IPS-18a (cell line): Measurements from ENCODE around the gene DNASE1L1.

Experiments
- H3K27ac ChIP-seq: one replicate; pipeline ENCODE4 v1.5.1; 2013; ENCODE audit warnings: low read length
- H3K27me3 ChIP-seq: one replicate; pipeline ENCODE4 v1.6.1; 2013; ENCODE audit warnings: mild to moderate bottlenecking, low read length; ENCODE audit not compliant: control insufficient read depth, insufficient read depth
- H3K36me3 ChIP-seq: one replicate; pipeline ENCODE4 v1.6.1; 2013; ENCODE audit warnings: low read depth, low read length; ENCODE audit not compliant: control insufficient read depth
- H3K4me1 ChIP-seq: one replicate; pipeline ENCODE4 v1.6.1; 2013; ENCODE audit warnings: low read depth, low read length; ENCODE audit not compliant: control insufficient read depth
- H3K4me3 ChIP-seq: one replicate; pipeline ENCODE4 v1.5.1; 2013; ENCODE audit warnings: low read length
- H3K9ac ChIP-seq: one replicate; pipeline ENCODE4 v1.6.1; 2013; ENCODE audit warnings: mild to moderate bottlenecking, low read length, moderate library complexity
- H3K9me3 ChIP-seq: one replicate; pipeline ENCODE4 v1.6.1; 2013; ENCODE audit warnings: low read depth, low read length; ENCODE audit not compliant: control insufficient read depth

The DNASE1L1 gene

GRCh38 chrX:154357205-154357604, 51.8 kb downstream of the DNASE1L1 start:
- Histone ChIP-seq H3K4me1 (no peaks in the 10 kb centered on the region), H3K9ac (no peak overlapping the region), H3K27ac (no peak overlapping the region), H3K4me3 (no peak overlapping the region), H3K27me3 (no peaks in the 10 kb centered on the region), H3K36me3 (peaks cover 96% of the 10 kb centered on the region), H3K9me3 (no peaks in the 10 kb centered on the region)

DNA sequence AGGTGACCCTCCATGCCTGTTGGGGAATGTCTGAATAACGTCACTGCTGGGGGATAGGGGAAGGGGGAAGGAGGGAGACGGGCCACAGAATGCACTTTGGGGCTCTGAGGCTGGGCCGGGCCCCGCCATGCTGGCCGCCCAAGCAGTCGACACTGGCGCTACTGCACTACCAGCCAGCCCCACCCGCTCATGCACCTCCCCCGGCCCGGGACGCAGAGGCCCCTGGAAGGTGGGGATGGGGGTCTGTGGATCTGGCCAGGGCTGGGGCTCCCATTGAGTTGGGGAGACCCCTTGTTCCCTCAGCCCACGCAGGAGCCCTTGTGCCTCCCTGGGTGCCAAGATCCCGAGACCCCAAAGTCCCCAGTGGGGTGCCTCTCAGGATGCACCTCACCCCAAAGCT, 52.5 kb downstream of the DNASE1L1 start:
- Histone ChIP-seq H3K9me3 (no peaks in the 10 kb centered on the region), H3K4me1 (no peaks in the 10 kb centered on the region), H3K36me3 (peaks cover 96% of the 10 kb centered on the region), H3K27me3 (no peaks in the 10 kb centered on the region), H3K27ac (no peak overlapping the region), H3K4me3 (no peak overlapping the region), H3K9ac (no peak overlapping the region)

- Histone ChIP-seq H3K27me3 (no peaks in the 10 kb centered on the region), H3K36me3 (peaks cover 97% of the 10 kb centered on the region), H3K9me3 (no peaks in the 10 kb centered on the region), H3K4me1 (no peaks in the 10 kb centered on the region), H3K27ac (no peak overlapping the region), H3K9ac (no peak overlapping the region), H3K4me3 (no peak overlapping the region)
These were observed 53.3 kb downstream of the DNASE1L1 start for GRCh38 chrX:154355776-154356140.

GRCh38 chrX:154355094-154355775, 53.8 kb downstream of the DNASE1L1 start:
- no peak overlapping the region for H3K27ac ChIP-seq
- no peaks in the 10 kb centered on the region for H3K4me1 ChIP-seq
- H3K9me3 ChIP-seq, result no peaks in the 10 kb centered on the region
- no peak overlapping the region for H3K9ac ChIP-seq
- H3K36me3 ChIP-seq, result peaks cover 99% of the 10 kb centered on the region
- H3K4me3 ChIP-seq, result no peak overlapping the region
- no peaks in the 10 kb centered on the region for H3K27me3 ChIP-seq

DNA sequence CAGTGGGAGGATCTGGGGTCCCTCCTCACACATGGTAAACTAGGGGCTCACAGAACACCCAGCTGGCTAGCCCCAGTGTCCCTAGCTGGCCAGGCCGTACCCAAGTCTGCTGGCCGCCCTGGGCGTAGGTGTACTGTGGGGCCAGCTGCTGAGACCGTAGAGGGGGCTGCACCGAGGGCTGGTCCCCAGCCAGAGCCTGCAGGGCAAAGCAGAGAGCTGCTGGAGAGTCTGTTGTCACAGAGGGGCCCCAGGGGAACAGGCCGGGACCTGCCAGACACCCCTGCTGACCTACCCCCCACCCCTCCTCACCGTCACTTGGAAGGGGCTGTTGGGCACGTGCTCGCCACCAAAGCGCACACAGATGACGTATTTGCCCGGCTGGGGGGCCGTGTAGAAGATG, 54.5 kb downstream of the DNASE1L1 start:
- Histone ChIP-seq H3K4me3 (no peak overlapping the region), H3K36me3 (peaks cover 99% of the 10 kb centered on the region), H3K27ac (no peak overlapping the region), H3K4me1 (no peaks in the 10 kb centered on the region), H3K27me3 (no peaks in the 10 kb centered on the region), H3K9me3 (no peaks in the 10 kb centered on the region), H3K9ac (no peak overlapping the region)

- Histone ChIP-seq H3K27ac (no peak overlapping the region), H3K4me1 (no peaks in the 10 kb centered on the region), H3K9me3 (no peaks in the 10 kb centered on the region), H3K9ac (no peak overlapping the region), H3K27me3 (no peaks in the 10 kb centered on the region), H3K4me3 (no peak overlapping the region), H3K36me3 (peaks cover 99% of the 10 kb centered on the region)
These were observed 55.0 kb downstream of the DNASE1L1 start for GRCh38 chrX:154354013-154354412.

- no peaks in the 10 kb centered on the region for H3K27me3 ChIP-seq
- no peaks in the 10 kb centered on the region for H3K4me1 ChIP-seq
These were observed 55.7 kb downstream of the DNASE1L1 start for GRCh38 chrX:154353172-154353843.

GRCh38 chrX:154352466-154352865, 56.6 kb downstream of the DNASE1L1 start:
- Histone ChIP-seq H3K27me3 (no peaks in the 10 kb centered on the region), H3K4me1 (no peaks in the 10 kb centered on the region), H3K9me3 (peaks cover 2% of the 10 kb centered on the region), H3K27ac (no peak overlapping the region), H3K4me3 (no peak overlapping the region), H3K36me3 (peaks cover 90% of the 10 kb centered on the region), H3K9ac (no peak overlapping the region)

More at GRCh38 chrX:154353172-154353843, 55.7 kb downstream of the DNASE1L1 start:
- H3K27ac ChIP-seq, result no peak overlapping the region
- H3K36me3 ChIP-seq, result peaks cover 96% of the 10 kb centered on the region
- H3K9me3 ChIP-seq, result peaks cover 2% of the 10 kb centered on the region
- H3K4me3 ChIP-seq, result no peak overlapping the region
- H3K9ac ChIP-seq, result no peak overlapping the region

DNA sequence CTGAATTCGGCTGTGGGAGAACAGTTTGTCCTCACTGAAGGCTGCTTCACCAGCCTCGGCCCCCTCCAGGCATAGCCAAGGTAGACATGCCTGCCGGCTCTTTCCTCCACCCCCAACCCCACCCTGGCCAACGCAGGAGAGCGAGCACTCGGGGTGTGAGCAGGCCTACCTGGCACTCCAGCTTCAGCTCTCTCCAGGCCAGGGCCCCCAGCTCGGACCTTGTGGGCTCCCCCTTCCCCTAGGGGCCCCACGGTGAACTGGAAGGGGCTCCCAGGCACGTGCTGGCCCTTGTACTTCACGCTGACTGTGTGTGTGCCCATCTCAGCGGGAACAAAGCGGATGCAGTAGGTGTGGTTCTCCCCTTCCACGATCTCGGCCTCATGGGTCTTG, 57.0 kb downstream of the DNASE1L1 start:
- H3K36me3 ChIP-seq, result peaks cover 86% of the 10 kb centered on the region
- H3K4me1 ChIP-seq, result no peaks in the 10 kb centered on the region
- no peaks in the 10 kb centered on the region for H3K27me3 ChIP-seq
- no peak overlapping the region for H3K9ac ChIP-seq
- H3K27ac ChIP-seq, result no peak overlapping the region
- H3K9me3 ChIP-seq, result peaks cover 2% of the 10 kb centered on the region
- no peak overlapping the region for H3K4me3 ChIP-seq
